ENCODE data around the gene CEP43. TPM values are rescaled to one million over a fixed set of nuclear protein-coding genes. Genes with fewer than 3 reads are reported as not detected.

Gene CEP43
- total RNA-seq, 1 experiment from 2014 or later: 35.4 TPM

DNA sequence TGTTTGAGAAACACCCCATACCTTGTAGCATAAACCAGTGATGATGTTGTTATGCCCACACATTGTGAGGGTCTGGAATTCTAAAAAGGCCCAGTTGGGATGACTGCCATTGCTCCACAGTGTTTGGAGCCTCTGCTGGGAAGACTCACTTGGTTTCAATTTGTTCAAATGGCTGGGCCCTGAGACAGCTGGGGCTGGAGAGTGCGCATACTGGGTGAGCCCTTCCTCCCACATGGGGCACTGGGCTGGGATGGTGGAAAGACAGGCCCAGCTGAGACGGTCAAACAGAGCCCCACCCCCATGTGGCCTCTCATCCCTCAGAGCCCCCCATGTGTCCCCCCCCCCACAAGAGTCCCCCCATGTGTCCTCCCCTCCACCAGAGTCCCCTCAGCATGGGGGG is 22.6 kb upstream of the CEP43 start:
- intact Hi-C loops (cut with micrococcal nuclease; ENCODE audit: unreplicated experiment): no loop called here
- H3K36me3 ChIP-seq (ENCODE audit: control insufficient read depth, insufficient read depth, low read length): no peaks in the 10 kb centered on the region
- no peak for ATAC-seq

DNA sequence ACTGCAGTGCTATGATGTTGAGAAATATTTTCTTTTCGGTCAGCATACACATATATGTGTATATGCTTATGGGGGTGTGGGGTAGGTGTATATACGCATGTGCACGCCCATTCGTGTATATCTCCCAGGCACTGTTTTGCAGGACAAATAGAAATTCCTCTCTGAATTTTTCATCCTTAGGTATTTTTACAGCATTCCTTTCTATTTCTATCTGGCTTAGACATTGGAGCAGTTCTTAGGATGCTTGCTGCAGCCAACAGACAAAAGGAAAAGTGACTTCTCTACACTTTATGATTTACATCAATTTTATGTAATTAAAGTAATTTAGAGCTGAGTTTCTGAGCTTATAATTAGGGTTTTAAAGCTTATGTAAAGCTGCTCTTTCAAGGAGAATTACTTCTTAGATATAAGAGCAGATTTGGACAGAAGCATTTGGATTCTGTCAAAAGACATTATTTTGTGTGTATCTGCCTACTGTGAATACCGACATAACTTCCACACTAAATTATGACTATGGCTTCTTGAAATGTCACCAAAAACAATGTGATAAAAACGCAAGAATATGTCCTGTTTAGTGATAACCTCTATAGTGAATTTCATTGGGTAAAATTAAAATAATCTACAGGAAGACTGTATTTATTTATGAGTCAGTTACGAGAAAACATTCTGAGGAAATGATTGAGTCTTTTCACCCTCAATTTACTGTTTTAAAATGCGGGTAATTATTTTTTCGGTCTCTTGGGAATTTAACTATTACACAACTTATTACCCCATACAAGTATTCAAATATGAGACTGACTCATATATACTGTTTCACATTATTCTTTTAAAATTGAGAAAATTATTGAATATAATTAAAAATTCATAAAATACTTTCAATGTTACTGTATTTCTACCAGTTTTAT is 21.3 kb upstream of the CEP43 start:
- CTCF ChIA-PET: no interaction called here
- H3K27ac ChIP-seq (ENCODE audit: low read length): no peak overlapping the region
- DNase-seq (ENCODE audit: low read depth, low spot score) (no peak), ATAC-seq (no peak)
- intact Hi-C loops (cut with micrococcal nuclease; ENCODE audit: unreplicated experiment) (no loop called here), in situ Hi-C loops (cut with HindIII; ENCODE audit: low pct_unique_long_range_greater_than_20kb, low sequenced_read_pairs) (no loop called here)
- POLR2A ChIA-PET: no interaction called here
- H3K27me3 ChIP-seq (ENCODE audit: control insufficient read depth, insufficient read depth, low read length): no peaks in the 10 kb centered on the region
- no TSS peak for BruUV-seq (replicated peaks)
- H3K36me3 ChIP-seq (ENCODE audit: control insufficient read depth, insufficient read depth, low read length): no peaks in the 10 kb centered on the region
- H3K4me3 ChIP-seq (ENCODE audit: low read depth in 2 of 2, low read length in 2 of 2): no peak overlapping the region
- TF ChIP-seq CTCF (IDR thresholded peaks at IDR 0.05) (no peak), TCF7L2 (IDR thresholded peaks at IDR 0.05; ENCODE audit: low read depth, low read length) (no peak), POLR2AphosphoS5 (IDR thresholded peaks at IDR 0.05; ENCODE audit: low read depth, low read length) (no peak), REST (IDR thresholded peaks at IDR 0.05; ENCODE audit: insufficient read depth in 1 of 2, low read depth in 2 of 2, low read length in 1 of 2) (no peak), SIN3A (IDR thresholded peaks at IDR 0.05; ENCODE audit: borderline replicate concordance, insufficient read depth, low read depth, low read length) (no peak)
- no peaks in the 10 kb centered on the region for H3K4me1 ChIP-seq (ENCODE audit: control insufficient read depth, insufficient read depth, low read length)
- no peaks in the 10 kb centered on the region for H3K9me3 ChIP-seq (ENCODE audit: control insufficient read depth, insufficient read depth, low read depth, low read length)

More for the DNA sequence above, 22.6 kb upstream of the CEP43 start:
- no peaks in the 10 kb centered on the region for H3K27me3 ChIP-seq (ENCODE audit: control insufficient read depth, insufficient read depth, low read length)
- no peaks in the 10 kb centered on the region for H3K4me1 ChIP-seq (ENCODE audit: control insufficient read depth, insufficient read depth, low read length)
- no peak overlapping the region for H3K27ac ChIP-seq (ENCODE audit: low read length)
- H3K4me3 ChIP-seq (ENCODE audit: low read depth in 2 of 2, low read length in 2 of 2): no peak overlapping the region
- in situ Hi-C loops (cut with HindIII; ENCODE audit: low pct_unique_long_range_greater_than_20kb, low sequenced_read_pairs): no loop called here
- BruUV-seq (replicated peaks): no TSS peak
- TF ChIP-seq REST (IDR thresholded peaks at IDR 0.05; ENCODE audit: insufficient read depth in 1 of 2, low read depth in 2 of 2, low read length in 1 of 2) (no peak), TCF7L2 (IDR thresholded peaks at IDR 0.05; ENCODE audit: low read depth, low read length) (no peak), CTCF (IDR thresholded peaks at IDR 0.05) (no peak), SIN3A (IDR thresholded peaks at IDR 0.05; ENCODE audit: borderline replicate concordance, insufficient read depth, low read depth, low read length) (no peak), POLR2AphosphoS5 (IDR thresholded peaks at IDR 0.05; ENCODE audit: low read depth, low read length) (no peak)
- ChIA-PET POLR2A (no interaction called here), CTCF (no interaction called here)
- H3K9me3 ChIP-seq (ENCODE audit: control insufficient read depth, insufficient read depth, low read depth, low read length): no peaks in the 10 kb centered on the region
- no peak for DNase-seq (ENCODE audit: low read depth, low spot score)
